OCI-LY7 (cell line): ENCODE measurements around the gene ANKS1B. TPM values are rescaled to one million over a fixed set of nuclear protein-coding genes. Genes with fewer than 3 reads are reported as not detected.

ENCODE experiments used
- BruUV-seq: library from RNA; stranded (reverse); fragments of 400-500 nt; replicated peaks from 2 replicates; lab custom pipeline; 2021; lab: Mats Ljungman, UMichigan
- CTCF ChIA-PET: fragments of 300-600 bp; sonication (Branson Sonifier 250); formaldehyde crosslinking; loops from one replicate; lab custom pipeline; 2022; ENCODE audit warnings: antibody characterized with exemption; ENCODE audit not compliant: unreplicated experiment; lab: Charles Lee
- POLR2A ChIA-PET: fragments of 300-600 bp; sonication (Branson Sonifier 250); formaldehyde crosslinking; loops from one replicate; lab custom pipeline; 2022; ENCODE audit warnings: antibody characterized with exemption; lab: Charles Lee
- DNase-seq: peaks from one replicate; pipeline ENCODE4 v3.0.0-alpha.2; 2015; ENCODE audit warnings: low spot score
- H2AFZ ChIP-seq: fragments of 200-600 bp; sonication (generic), shearing (Covaris generic); 2 replicates; pipeline ENCODE4 v1.6.1; 2014; ENCODE audit warnings: mild to moderate bottlenecking, antibody characterized with exemption, low read length, moderate library complexity
- H3K27ac ChIP-seq: fragments of 200-600 bp; sonication (generic); 2 replicates; pipeline ENCODE4 v1.5.1; 2014; ENCODE audit warnings: mixed run types, low read depth, mild to moderate bottlenecking, moderate library complexity, low read length, inconsistent platforms; ENCODE audit not compliant: poor library complexity, severe bottlenecking
- H3K36me3 ChIP-seq: fragments of 200-600 bp; sonication (generic); 2 replicates; pipeline ENCODE4 v1.6.1; 2014; ENCODE audit warnings: mild to moderate bottlenecking, antibody characterized with exemption, low read length, moderate library complexity, mixed read lengths; ENCODE audit not compliant: insufficient read depth
- H3K4me1 ChIP-seq: fragments of 200-600 bp; sonication (generic); 2 replicates; pipeline ENCODE4 v1.5.1; 2014; ENCODE audit warnings: mild to moderate bottlenecking, low read length; ENCODE audit not compliant: insufficient read depth, poor library complexity, severe bottlenecking
- H3K4me2 ChIP-seq: fragments of 200-600 bp; sonication (generic); 2 replicates; pipeline ENCODE4 v1.6.1; 2014; ENCODE audit warnings: mild to moderate bottlenecking, low read length
- H3K4me3 ChIP-seq: fragments of 200-600 bp; sonication (generic); 2 replicates; pipeline ENCODE4 v1.5.1; 2014; ENCODE audit warnings: mild to moderate bottlenecking, low read depth, low read length; ENCODE audit not compliant: poor library complexity, severe bottlenecking
- H3K79me2 ChIP-seq: fragments of 200-600 bp; sonication (generic); 2 replicates; pipeline ENCODE4 v1.6.1; 2016; ENCODE audit warnings: low read depth, mild to moderate bottlenecking, low read length, moderate library complexity, mixed read lengths; ENCODE audit not compliant: insufficient read depth
- H3K9me2 ChIP-seq: fragments of 200-600 bp; sonication (generic); 2 replicates; pipeline ENCODE4 v1.6.1; 2016; ENCODE audit warnings: mild to moderate bottlenecking, low read length, mixed read lengths; ENCODE audit not compliant: insufficient read depth
- H3K9me3 ChIP-seq: fragments of 200-600 bp; sonication (generic); 2 replicates; pipeline ENCODE4 v1.6.1; 2014; ENCODE audit warnings: mild to moderate bottlenecking, mixed run types, low read length, mixed read lengths
- H4K20me1 ChIP-seq: fragments of 200-600 bp; sonication (generic); 2 replicates; pipeline ENCODE4 v1.6.1; 2014; ENCODE audit warnings: mild to moderate bottlenecking, antibody characterized with exemption, low read length, moderate library complexity, mixed read lengths; ENCODE audit not compliant: insufficient read depth
- CTCF ChIP-seq: fragments of 200-600 bp; sonication (generic); conservative IDR thresholded peaks from 2 replicates; pipeline ENCODE4 v1.5.1; 2014; ENCODE audit warnings: mild to moderate bottlenecking, antibody characterized with exemption, low read length, moderate library complexity, mixed read lengths
- EZH2phosphoT487 ChIP-seq: fragments of 200-600 bp; sonication (generic); IDR thresholded peaks from 2 replicates; pipeline ENCODE4 v1.6.1; 2018; ENCODE audit warnings: low read depth, borderline replicate concordance, mild to moderate bottlenecking, mixed run types, antibody characterized with exemption, low read length, moderate library complexity, mixed read lengths
- intact Hi-C: fragments of 100-400 bp; cut with micrococcal nuclease; formaldehyde crosslinking; loops from one replicate; pipeline ENCODE4 v1.10.0; 2022; ENCODE audit not compliant: unreplicated experiment
- total RNA-seq, 2 experiments: library from RNA; depleted of rRNA in 1 of 2; stranded (reverse); fragments of >200 nt in 1 of 2; shearing (Covaris generic) in 1 of 2; gene quantifications; 2 replicates each; pipeline ENCODE4 v1.2.3, GENCODE V29; 2014 to 2022

The ANKS1B gene
- total RNA-seq, 2 experiments from 2014 or later: 2.9 to 6.0 TPM

- Histone ChIP-seq H4K20me1 (no peaks in the 10 kb centered on the region), H3K27ac (no peak overlapping the region), H3K79me2 (no peaks in the 10 kb centered on the region), H3K4me3 (no peak overlapping the region), H2AFZ (no peak overlapping the region), H3K9me3 (peaks cover 21% of the 10 kb centered on the region; the same call in 1 of the 2 replicates), H3K4me2 (no peak overlapping the region), H3K36me3 (no peaks in the 10 kb centered on the region; the same call in 1 of the 2 replicates), H3K4me1 (peaks cover 12% of the 10 kb centered on the region), H3K9me2 (no peaks in the 10 kb centered on the region)
- DNase-seq: no peak
- TF ChIP-seq CTCF (no peak), EZH2phosphoT487 (no peak)
- CTCF ChIA-PET: no interaction called here
- POLR2A ChIA-PET: interaction anchor here (1.0 to 1.3 kb wide), 4 partner anchors 9 to 303 kb away, joined by 3 to 5 read pairs (median 3); no protein-coding TSS in a partner anchor
- no TSS peak for BruUV-seq
- intact Hi-C loops: no loop called here
These were observed 534.6 kb downstream of the ANKS1B start for GRCh38 chr12:99450036-99450630.

DNA sequence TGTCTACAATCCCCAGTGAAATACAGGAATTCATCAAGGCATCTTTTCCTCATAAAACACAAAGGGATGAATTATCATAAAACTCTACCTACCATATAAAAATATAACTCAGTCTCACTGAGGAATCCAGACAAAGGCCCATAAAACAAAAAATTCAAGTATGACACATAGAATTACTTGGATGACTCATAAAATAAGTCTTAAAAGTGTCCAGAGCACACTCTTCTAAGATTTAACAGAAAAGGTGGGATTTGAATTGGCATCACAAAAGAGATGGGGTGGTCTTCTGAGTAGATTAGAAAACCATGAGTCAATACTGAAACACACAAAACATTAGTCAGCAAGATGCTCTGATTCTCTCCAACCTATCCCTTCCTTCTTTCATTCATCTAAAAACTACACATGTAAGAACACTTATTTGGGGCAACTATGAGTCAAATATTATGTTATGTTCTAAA, 539.8 kb downstream of the ANKS1B start:
- BruUV-seq: no TSS peak
- no peak overlapping the region for H3K4me3 ChIP-seq
- intact Hi-C loops: no loop called here

More for the DNA sequence above, 539.8 kb downstream of the ANKS1B start:
- TF ChIP-seq EZH2phosphoT487: no peak
- no peak for TF ChIP-seq CTCF
- Histone ChIP-seq H2AFZ (peak overlapping the region; percentile 13; the same call in 1 of the 2 replicates), H3K27ac (no peak overlapping the region), H3K4me1 (no peaks in the 10 kb centered on the region), H3K79me2 (no peaks in the 10 kb centered on the region), H3K9me2 (no peaks in the 10 kb centered on the region), H3K36me3 (no peaks in the 10 kb centered on the region; the same call in 1 of the 2 replicates), H4K20me1 (no peaks in the 10 kb centered on the region), H3K9me3 (peaks cover 21% of the 10 kb centered on the region; the same call in 1 of the 2 replicates), H3K4me2 (no peak overlapping the region)
- no peak for DNase-seq
- CTCF ChIA-PET: no interaction called here
- POLR2A ChIA-PET: interaction anchor here (0.9 to 1.8 kb wide), 5 partner anchors 8 to 53 kb away, joined by 3 to 6 read pairs (median 4); no protein-coding TSS in a partner anchor
